GM18520 (cell line): ENCODE data around the gene USF2.
A peak's percentile ranks its signal among the peaks of the same experiment; 100 is the strongest.

Source experiments
- ATAC-seq: cut with Tn5 transposase; IDR thresholded peaks from one replicate; pipeline ENCODE4 v1.9.1; 2021; ENCODE audit not compliant: unreplicated experiment

Gene USF2

DNA sequence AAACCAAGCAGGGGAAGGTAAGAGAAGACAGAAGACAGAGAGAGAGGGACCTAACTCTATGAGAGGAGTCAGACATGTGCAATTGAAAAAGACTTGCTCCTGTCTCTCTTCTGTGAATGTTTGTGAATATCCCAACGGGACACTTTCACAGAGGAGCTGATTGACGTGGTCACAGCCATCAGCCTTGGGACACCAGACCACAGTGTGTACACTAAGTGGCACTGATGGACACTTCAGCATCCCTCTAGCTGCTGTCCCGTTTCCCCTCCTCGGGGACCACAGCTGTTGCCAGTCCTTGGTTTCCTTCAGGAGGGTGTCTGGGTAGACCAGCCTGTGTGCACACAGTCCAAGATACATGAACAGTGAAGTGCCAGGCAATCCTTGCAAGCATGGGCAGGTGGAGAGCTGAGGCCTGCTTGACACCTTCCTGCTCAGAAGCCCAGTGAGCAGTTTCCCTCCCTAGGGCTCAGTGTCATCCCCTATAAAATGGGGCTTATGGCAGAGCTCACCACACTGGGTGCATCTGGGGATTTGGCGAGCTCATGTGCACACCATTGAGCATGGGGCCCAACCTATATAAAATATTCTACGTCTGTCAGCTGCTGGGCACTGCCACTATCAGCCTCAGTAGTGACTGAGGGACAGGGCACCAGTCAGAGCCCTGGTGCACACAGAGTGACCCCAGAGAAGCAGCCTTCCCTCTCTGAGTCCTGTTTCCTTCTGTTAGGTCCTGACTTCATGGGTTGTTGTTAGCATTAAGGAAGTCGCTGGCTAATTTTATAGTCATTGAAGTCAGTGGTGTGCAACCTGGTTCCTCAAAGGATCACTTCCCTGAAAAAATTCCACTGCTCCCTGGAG lies 4.3 kb upstream of the USF2 start:
- ATAC-seq: no peak

GRCh38 chr19:35265126-35265899 lies 3.4 kb upstream of the USF2 start:
- no peak for ATAC-seq

GRCh38 chr19:35265900-35266519 lies 2.8 kb upstream of the USF2 start:
- ATAC-seq: no peak

DNA sequence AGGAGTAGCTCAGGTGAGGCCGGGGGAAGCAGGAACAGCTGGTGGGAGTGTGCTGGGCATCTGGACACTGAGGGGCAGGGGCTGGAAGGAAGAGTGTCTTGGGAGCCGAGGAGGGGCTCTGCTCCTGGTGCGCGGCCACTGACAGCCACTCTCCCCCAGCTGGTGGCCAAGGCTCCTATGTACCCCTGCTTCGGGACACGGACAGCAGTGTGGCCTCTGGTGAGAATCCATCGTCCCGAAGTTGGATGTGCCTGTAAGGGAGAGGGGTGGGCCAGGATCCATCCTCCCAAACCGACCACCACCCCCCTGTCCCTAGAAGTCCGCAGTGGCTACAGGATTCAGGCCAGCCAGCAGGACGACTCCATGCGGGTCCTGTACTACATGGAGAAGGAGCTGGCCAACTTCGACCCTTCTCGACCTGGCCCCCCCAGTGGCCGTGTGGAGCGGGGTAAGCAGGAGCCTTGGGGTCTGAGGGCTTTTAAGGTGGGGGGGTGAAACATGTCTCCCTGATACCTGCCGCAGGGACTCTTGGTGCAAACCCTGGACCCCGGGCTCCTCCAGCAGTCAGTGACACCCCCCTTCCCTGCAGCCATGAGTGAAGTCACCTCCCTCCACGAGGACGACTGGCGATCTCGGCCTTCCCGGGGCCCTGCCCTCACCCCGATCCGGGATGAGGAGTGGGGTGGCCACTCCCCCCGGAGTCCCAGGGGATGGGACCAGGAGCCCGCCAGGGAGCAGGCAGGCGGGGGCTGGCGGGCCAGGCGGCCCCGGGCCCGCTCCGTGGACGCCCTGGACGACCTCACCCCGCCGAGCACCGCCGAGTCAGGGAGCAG lies 2.0 kb upstream of the USF2 start:
- ATAC-seq: no peak

DNA sequence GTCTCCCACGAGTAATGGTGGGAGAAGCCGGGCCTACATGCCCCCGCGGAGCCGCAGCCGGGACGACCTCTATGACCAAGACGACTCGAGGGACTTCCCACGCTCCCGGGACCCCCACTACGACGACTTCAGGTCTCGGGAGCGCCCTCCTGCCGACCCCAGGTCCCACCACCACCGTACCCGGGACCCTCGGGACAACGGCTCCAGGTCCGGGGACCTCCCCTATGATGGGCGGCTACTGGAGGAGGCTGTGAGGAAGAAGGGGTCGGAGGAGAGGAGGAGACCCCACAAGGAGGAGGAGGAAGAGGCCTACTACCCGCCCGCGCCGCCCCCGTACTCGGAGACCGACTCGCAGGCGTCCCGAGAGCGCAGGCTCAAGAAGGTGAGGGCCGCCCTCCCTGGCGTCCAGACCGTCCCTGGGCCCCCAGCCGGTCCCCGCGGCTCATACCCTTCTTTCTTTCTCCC lies 1.4 kb upstream of the USF2 start:
- no peak for ATAC-seq

GRCh38 chr19:35267818-35268535 lies 785 bp upstream of the USF2 start:
- peak; percentile 29 for ATAC-seq

DNA sequence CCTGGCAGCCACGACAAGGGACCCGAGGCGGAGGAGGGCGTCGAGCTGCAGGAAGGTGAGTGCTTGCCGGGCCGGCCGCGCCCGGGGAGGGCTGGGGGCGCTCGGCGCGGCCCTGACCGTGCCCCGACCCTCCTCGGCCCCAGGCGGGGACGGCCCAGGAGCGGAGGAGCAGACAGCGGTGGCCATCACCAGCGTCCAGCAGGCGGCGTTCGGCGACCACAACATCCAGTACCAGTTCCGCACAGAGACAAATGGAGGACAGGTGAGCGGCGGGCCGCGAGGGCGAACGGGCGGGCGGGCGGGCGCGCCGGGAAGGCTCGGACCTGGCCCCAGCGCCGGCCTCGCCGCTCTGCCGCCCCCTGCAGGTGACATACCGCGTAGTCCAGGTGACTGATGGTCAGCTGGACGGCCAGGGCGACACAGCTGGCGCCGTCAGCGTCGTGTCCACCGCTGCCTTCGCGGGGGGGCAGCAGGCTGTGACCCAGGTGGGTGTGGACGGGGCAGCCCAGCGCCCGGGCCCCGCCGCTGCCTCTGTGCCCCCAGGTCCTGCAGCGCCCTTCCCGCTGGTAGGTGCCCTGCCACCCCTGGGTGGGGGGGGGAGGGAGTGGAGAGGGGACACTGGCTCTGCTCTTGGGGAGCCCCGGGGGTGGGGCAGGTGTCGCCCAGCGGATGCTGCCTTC lies 816 bp downstream of the USF2 start:
- ATAC-seq: peak; percentile 65

- ATAC-seq: no peak
Observed at GRCh38 chr19:35270381-35270811, 1.6 kb downstream of the USF2 start.

GRCh38 chr19:35271546-35271945 lies 2.8 kb downstream of the USF2 start:
- ATAC-seq: no peak

GRCh38 chr19:35272122-35272719 lies 3.5 kb downstream of the USF2 start:
- no peak for ATAC-seq

DNA sequence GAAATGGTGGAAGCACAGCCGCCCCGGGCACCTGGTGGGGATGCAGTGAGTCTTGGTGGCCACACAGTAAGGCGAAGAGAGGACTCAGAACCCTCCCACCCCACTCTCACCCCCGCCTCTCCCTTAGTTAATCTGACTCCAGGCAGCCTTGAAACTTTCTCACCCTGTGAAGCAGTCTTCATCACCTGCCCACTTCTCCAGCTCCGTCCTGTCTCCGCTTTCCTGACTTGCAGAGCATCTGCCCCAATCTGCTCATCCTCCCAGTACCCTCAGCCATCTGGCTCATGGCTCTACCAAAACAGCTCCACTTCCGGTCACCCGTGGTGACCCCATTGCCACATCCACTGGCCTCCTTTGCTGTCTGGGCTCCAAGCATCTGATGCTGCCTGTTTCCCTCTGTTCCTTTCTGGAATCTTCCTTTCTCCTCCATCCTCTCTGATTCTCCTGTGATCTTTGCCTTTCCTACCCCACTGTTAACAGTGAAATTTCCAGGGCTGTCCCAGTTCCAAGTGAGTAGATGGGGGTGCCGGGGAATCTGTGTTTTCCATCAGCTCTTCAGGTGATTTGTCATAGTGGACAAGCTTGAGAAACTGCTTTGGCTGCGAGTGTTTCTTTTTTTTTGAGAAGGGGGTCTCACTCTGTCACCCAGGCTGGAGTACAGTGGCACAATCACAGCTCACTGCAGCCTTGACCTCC lies 4.3 kb downstream of the USF2 start:
- no peak for ATAC-seq

- ATAC-seq: no peak
Observed at GRCh38 chr19:35273686-35274259, 5.0 kb downstream of the USF2 start.

GRCh38 chr19:35274323-35274722 lies 5.6 kb downstream of the USF2 start:
- ATAC-seq: no peak

GRCh38 chr19:35276706-35277281 lies 8.0 kb downstream of the USF2 start:
- ATAC-seq: no peak

GRCh38 chr19:35278578-35279284 lies 10.0 kb downstream of the USF2 start:
- no peak for ATAC-seq

GRCh38 chr19:35279374-35279773 lies 10.6 kb downstream of the USF2 start:
- no peak for ATAC-seq
